Hepatocyte (in vitro differentiated cells): Measurements from ENCODE around the gene TCEANC2. TPM values are rescaled to one million over a fixed set of nuclear protein-coding genes. Genes with fewer than 3 reads are reported as not detected.
"Not testable (repeated sequence)": the region's sequence is repeated elsewhere in the genome, so short reads cannot be mapped to it uniquely, and the experiment has no call there.

Source experiments
- DNase-seq: peaks from one replicate; pipeline ENCODE4 v3.0.0-alpha.2; 2016; ENCODE audit warnings: low spot score
- H2AFZ ChIP-seq: fragments of 200-600 bp; sonication (generic); 2 replicates; pipeline ENCODE4 v1.6.0; 2016; ENCODE audit warnings: antibody characterized with exemption, mild to moderate bottlenecking
- H3K27ac ChIP-seq: fragments of 200-600 bp; sonication (generic); 2 replicates; pipeline ENCODE4 v1.5.1; 2016; ENCODE audit warnings: mild to moderate bottlenecking
- H3K27me3 ChIP-seq: fragments of 200-600 bp; sonication (generic); 2 replicates; pipeline ENCODE4 v1.6.1; 2016
- H3K36me3 ChIP-seq: fragments of 200-600 bp; sonication (generic); replicated peaks from 2 replicates; pipeline ENCODE4 v1.5.1; 2016; ENCODE audit warnings: low read depth; ENCODE audit not compliant: insufficient read depth
- H3K4me1 ChIP-seq: fragments of 200-600 bp; sonication (generic); 2 replicates; pipeline ENCODE4 v1.5.1; 2016; ENCODE audit warnings: mild to moderate bottlenecking, moderate library complexity; ENCODE audit not compliant: insufficient read depth
- H3K4me2 ChIP-seq: fragments of 200-600 bp; sonication (generic); 2 replicates; pipeline ENCODE4 v1.6.0; 2016
- H3K4me3 ChIP-seq: fragments of 200-600 bp; sonication (generic); 2 replicates; pipeline ENCODE4 v1.5.1; 2016; ENCODE audit warnings: mild to moderate bottlenecking
- H3K79me2 ChIP-seq: fragments of 200-600 bp; sonication (generic); 2 replicates; pipeline ENCODE4 v1.6.0; 2017; ENCODE audit warnings: mild to moderate bottlenecking
- H3K9me2 ChIP-seq: fragments of 200-600 bp; sonication (generic); replicated peaks from 2 replicates; pipeline ENCODE4 v1.6.0; 2017; ENCODE audit warnings: mild to moderate bottlenecking; ENCODE audit not compliant: insufficient read depth
- H3K9me3 ChIP-seq: fragments of 200-600 bp; sonication (generic); 2 replicates; pipeline ENCODE4 v1.5.1; 2016; ENCODE audit warnings: low read depth, mild to moderate bottlenecking
- H4K20me1 ChIP-seq: fragments of 200-600 bp; sonication (generic); 2 replicates; pipeline ENCODE4 v1.6.0; 2016; ENCODE audit warnings: mild to moderate bottlenecking; ENCODE audit not compliant: insufficient read depth, poor library complexity, severe bottlenecking
- CTCF ChIP-seq: fragments of 200-600 bp; sonication (generic); IDR thresholded peaks from 2 replicates; pipeline ENCODE4 v1.5.1; 2016; ENCODE audit warnings: antibody characterized with exemption, mild to moderate bottlenecking; ENCODE audit not compliant: poor library complexity
- EZH2 ChIP-seq: fragments of 200-600 bp; sonication (generic); IDR thresholded peaks from 2 replicates; pipeline ENCODE4 v1.6.1; 2016; ENCODE audit warnings: antibody characterized with exemption, mild to moderate bottlenecking, borderline replicate concordance
- EZH2phosphoT487 ChIP-seq: fragments of 200-600 bp; sonication (generic); IDR thresholded peaks from one replicate; pipeline ENCODE4 v1.6.1; 2018; ENCODE audit warnings: antibody characterized with exemption, mild to moderate bottlenecking, low read depth, moderate library complexity; ENCODE audit not compliant: unreplicated experiment, severe bottlenecking
- WGBS: methylation state at CpG from one replicate; pipeline ENCODE4 v1.1.6; 2016; ENCODE audit warnings: low lambda C conversion rate; ENCODE audit errors: missing lambda C conversion rate; 5-methylcytosine and 5-hydroxymethylcytosine counted together
- polyA plus RNA-seq: library from polyadenylated mRNA; unstranded; fragments of >200 nt; fragmentation: Nextera tagmentation; extraction: Ambion mirVana; gene quantifications from 2 replicates; pipeline ENCODE4 v1.2.1, GENCODE V29; 2016
- total RNA-seq: library from RNA; depleted of rRNA; stranded (reverse); fragments of >200 nt; gene quantifications from 2 replicates; pipeline ENCODE4 v1.2.3, GENCODE V29; 2014

Gene TCEANC2
- total and polyA plus RNA-seq, 2 experiments from 2014 or later = 3.0 to 3.2 TPM

GRCh38 chr1:54047384-54048305 lies 5.8 kb upstream of the TCEANC2 start:
- no peak for TF ChIP-seq EZH2
- TF ChIP-seq EZH2phosphoT487 = no peak
- TF ChIP-seq CTCF = no peak
- peaks cover 57% of the 10 kb centered on the region for H4K20me1 ChIP-seq
- no peak overlapping the region for H2AFZ ChIP-seq
- 84% methylated on average over 5 of the region's 5 CpGs for WGBS
- H3K4me3 ChIP-seq = no peak overlapping the region
- peaks cover 90% of the 10 kb centered on the region for H3K79me2 ChIP-seq
- H3K36me3 ChIP-seq = no peaks in the 10 kb centered on the region
- no peak overlapping the region for H3K27ac ChIP-seq
- peaks cover 15% of the 10 kb centered on the region for H3K4me1 ChIP-seq
- no peaks in the 10 kb centered on the region for H3K9me2 ChIP-seq
- no peaks in the 10 kb centered on the region for H3K9me3 ChIP-seq
- no peak for DNase-seq
- no peaks in the 10 kb centered on the region for H3K27me3 ChIP-seq
- H3K4me2 ChIP-seq = no peak overlapping the region

GRCh38 chr1:54050435-54050834 lies 3.0 kb upstream of the TCEANC2 start:
- peak overlapping the region; percentile 91 for H3K4me2 ChIP-seq
- H3K4me1 ChIP-seq = peaks cover 24% of the 10 kb centered on the region
- H3K79me2 ChIP-seq = peaks cover 74% of the 10 kb centered on the region
- H3K27me3 ChIP-seq, H3K9me3 ChIP-seq, H3K4me3 ChIP-seq, H3K27ac ChIP-seq, H3K36me3 ChIP-seq, DNase-seq, H2AFZ ChIP-seq, H3K9me2 ChIP-seq: not testable (repeated sequence)
- H4K20me1 ChIP-seq = peaks cover 54% of the 10 kb centered on the region
- WGBS = 97% methylated on average over 12 of the region's 12 CpGs

GRCh38 chr1:54051933-54052430 lies 1.4 kb upstream of the TCEANC2 start:
- Histone ChIP-seq H3K36me3 (no peaks in the 10 kb centered on the region), H3K27me3 (no peaks in the 10 kb centered on the region), H3K4me3 (peak overlapping the region; percentile 81), H4K20me1 (peaks cover 41% of the 10 kb centered on the region), H3K4me1 (peaks cover 24% of the 10 kb centered on the region), H3K79me2 (peaks cover 59% of the 10 kb centered on the region), H3K4me2 (peak overlapping the region; percentile 91), H3K9me2 (no peaks in the 10 kb centered on the region), H3K27ac (peak overlapping the region; percentile 94), H3K9me3 (no peaks in the 10 kb centered on the region), H2AFZ (peak overlapping the region; percentile 27)
- no peak for DNase-seq
- WGBS = 5% methylated on average over 8 of the region's 8 CpGs
- no peak for TF ChIP-seq EZH2
- TF ChIP-seq CTCF = no peak
- no peak for TF ChIP-seq EZH2phosphoT487

- Histone ChIP-seq H3K27me3 (no peaks in the 10 kb centered on the region), H3K4me2 (peak overlapping the region; percentile 91), H3K27ac (peak overlapping the region; percentile 94), H3K9me2 (no peaks in the 10 kb centered on the region), H4K20me1 (peaks cover 36% of the 10 kb centered on the region), H3K4me1 (peaks cover 24% of the 10 kb centered on the region), H3K4me3 (peak overlapping the region; percentile 81), H3K36me3 (no peaks in the 10 kb centered on the region), H3K79me2 (peaks cover 54% of the 10 kb centered on the region), H2AFZ (peak overlapping the region; percentile 27), H3K9me3 (no peaks in the 10 kb centered on the region)
- TF ChIP-seq EZH2 = no peak
- TF ChIP-seq EZH2phosphoT487 = no peak
- TF ChIP-seq CTCF = no peak
- DNase-seq = peak; percentile 68
- 1% methylated on average over 23 of the region's 23 CpGs for WGBS
Observed at GRCh38 chr1:54052431-54052933, 926 bp upstream of the TCEANC2 start.
